ENCODE data around the gene SLC38A10.
A peak's percentile ranks its signal among the peaks of the same experiment; 100 is the strongest.

The SLC38A10 gene

GRCh38 chr17:81331527-81332043, 36.5 kb upstream of the SLC38A10 start:
- no peak for DNase-seq (ENCODE audit: low read depth)

DNA sequence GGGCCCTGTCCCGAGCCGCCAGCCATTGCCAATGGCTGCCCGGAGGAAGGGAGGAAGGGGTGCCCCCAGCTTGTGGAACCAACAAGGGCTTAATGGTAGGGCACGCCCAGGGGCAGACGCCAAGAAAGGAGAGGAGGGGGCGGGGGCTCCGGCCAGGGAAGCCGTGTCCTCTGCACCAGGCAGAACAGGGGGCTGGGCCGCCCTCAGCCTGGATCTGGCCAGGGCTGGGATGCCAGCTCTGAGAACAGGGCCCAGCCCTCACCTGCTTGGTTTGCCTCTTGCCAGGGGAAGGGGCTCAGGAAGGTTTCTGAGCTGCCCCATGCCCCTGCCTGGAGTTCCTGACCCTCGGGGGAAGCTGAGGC, 35.8 kb upstream of the SLC38A10 start:
- no peak for DNase-seq (ENCODE audit: low read depth)

- DNase-seq (ENCODE audit: low read depth), result no peak
Measured at GRCh38 chr17:81329927-81330883, 35.1 kb upstream of the SLC38A10 start.

- peak; percentile 91 for DNase-seq (ENCODE audit: low read depth)
Measured at GRCh38 chr17:81328978-81329926, 34.1 kb upstream of the SLC38A10 start.

DNA sequence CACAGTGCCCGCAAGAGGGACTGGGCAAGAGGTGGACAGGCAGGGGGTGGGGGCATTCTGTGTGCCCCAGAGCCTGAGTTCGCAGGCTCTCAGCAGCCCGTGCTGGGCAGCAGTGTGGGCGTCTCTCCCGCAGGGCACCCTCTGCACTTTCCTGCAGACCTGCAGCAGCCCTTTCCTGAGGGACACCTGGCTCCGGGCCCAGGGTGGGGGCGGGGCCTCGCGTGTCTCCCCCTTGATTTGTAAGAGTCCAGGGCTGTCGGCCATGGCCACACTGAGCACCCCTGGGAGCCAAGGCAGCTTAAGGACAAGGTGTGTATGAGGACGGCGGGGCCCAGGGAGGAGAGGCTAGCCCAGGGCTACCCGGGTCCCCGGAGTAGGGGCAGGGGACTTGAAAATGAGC, 33.4 kb upstream of the SLC38A10 start:
- DNase-seq (ENCODE audit: low read depth), result no peak

- DNase-seq (ENCODE audit: low read depth), result no peak
Measured at GRCh38 chr17:81325714-81326358, 30.7 kb upstream of the SLC38A10 start.

DNA sequence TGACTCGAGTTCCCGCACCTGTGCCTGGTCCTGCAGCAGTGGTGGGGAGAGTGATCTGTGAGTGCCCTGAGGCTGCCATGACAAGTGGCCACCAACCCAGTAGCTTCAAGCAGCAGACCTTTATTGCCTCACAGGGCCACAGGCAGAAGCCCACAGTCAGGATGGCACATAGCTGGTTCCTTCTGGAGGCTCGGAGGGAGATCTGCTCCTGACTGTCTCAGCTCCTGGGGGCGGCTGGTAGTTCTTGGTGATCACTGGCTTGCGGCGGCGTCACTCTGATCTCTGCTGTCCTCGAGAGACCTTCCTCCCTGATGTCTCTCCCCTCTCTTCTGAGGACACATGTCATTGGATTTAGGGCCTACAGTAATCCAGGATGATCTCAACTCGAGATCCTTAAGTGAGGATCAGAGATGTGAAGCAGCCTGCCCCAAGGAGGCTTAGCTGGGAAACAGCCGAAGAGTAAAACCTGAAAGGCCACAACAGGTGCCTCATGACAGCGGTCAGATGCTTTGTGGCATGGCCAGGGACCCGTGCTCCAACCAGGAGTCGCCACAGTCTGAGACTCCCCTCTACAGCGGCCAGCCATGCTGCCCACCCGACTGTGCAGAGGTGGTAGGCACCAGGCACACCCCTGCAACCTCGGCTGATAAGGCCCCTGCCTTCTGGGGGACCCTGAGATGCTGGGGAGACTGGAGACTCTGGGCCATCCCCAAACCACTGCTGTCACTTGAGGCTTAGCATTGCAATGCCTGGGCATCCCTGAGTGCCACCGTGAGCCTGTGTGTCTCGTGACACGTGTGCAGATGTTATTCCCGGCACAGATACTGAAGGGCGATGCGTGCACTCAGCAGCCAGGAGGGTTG, 30.0 kb upstream of the SLC38A10 start:
- no peak for DNase-seq (ENCODE audit: low read depth)

DNA sequence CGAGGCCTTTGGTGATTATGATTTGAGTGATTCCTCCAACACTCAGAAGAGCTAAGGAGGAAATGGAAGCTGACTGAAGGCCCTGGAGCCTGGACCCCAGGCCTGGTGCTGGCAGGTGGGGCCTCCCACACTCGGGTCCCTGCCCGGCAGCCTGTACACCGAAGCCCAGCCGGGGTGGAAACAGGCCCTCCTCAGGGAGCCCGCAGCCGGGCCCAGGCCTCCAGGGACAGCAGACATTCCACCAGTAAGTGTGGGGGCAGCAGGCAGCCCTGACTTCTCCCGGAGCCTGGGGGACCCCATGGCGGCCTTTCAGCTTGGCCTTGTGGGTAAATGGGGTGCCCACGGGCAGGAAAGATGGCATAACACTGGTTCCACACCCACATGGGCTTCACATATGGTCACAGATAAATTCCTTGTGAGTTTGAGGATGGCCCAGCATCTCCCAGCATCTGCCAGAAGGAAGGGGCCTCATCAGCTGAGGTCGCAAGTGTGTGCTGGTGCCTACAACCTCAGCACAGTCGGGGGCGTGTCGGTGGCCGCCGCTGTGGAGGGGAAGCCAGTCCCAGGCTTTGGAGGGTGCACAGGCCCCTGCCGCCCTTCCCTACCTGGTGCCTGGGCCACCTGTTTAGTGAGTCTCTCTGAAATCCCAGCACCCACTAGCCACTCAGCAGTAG, 29.2 kb upstream of the SLC38A10 start:
- no peak for DNase-seq (ENCODE audit: low read depth)

GRCh38 chr17:81323411-81323868, 28.3 kb upstream of the SLC38A10 start:
- DNase-seq (ENCODE audit: low read depth), result no peak

DNA sequence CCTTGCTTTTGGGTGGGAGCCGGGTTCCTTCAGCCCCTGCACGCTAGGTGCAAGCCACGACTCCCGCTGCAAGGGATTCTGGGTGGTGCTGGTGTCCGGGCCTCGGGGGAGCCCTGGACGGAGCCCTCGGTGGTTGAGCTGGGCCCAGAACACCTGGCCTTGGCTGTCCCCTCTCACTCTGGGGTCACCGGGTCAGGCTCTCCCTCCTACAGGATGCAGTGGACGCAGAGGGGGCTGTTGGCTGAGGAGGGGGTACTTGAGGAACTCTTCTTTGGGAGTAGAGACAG, 27.9 kb upstream of the SLC38A10 start:
- no peak for DNase-seq (ENCODE audit: low read depth)

DNA sequence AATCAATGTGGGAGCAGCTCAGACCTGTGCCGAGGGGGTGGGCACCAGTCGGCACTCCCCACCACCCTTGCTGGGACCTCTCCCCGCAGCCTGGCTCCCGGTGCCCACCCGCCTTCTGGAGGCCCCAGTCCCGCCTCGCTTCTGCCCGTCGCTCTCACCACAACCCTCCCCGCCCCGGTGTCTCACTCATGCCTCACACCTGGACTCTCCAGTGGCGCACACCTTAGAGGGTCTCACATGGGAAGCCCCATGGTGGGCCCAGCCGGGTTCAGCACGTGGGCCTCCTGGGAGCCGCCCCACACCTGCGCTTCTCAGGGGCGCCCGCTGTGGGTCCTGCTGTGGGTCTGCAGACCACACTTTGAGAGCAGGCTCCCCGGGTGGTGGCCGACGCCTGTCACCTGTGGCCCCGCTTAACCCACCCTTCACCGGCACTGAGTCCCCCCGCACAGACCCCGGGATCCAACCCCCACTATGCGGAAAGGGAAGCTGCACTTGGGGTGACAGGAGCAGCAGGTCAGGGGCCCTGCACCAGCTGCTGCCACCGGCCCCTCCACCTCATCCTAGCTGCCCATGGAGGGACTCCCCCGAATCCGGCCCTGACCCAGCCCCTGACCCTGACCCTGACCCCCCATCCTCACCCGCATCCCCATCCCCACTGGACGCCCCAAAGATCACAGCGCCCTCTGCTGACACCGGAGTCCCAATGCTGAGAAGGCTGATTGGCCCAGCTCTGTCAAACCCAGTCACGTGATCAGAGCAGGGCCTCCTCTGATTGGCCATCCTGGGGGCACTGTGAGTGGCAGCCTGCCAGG, 27.4 kb upstream of the SLC38A10 start:
- DNase-seq (ENCODE audit: low read depth), result no peak

DNA sequence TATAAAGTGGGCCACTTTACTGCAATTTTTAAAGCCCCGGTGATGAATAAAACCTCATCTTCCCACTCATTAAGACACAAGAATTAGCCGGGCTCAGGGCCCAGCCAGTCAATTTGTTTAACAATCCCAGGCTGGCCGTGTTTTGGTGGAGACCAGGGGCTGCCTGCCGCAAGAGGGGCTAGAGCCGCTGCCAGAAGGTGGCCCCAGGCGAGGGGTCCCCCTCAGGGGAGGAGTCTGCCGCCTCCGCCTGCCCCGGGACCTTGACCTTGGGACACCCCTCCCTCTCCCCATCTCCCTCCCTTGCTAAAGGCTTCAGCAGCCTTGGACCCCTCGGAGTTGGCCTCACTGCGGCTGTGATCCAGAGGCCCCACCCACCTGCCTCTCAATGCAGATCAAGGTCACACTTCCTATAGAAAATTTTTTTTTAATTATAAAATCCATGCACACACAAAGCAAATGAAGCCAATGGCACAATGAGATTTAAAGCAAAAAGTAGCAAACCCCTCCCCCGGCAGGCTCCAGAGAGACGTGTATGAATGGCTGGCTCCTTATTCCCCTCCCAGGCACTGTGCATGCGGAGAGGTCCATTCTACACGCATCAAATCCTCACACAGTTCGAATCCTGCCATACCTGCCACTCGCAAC, 23.0 kb upstream of the SLC38A10 start:
- DNase-seq (ENCODE audit: low read depth), result no peak

- DNase-seq (ENCODE audit: low read depth), result no peak
Measured at GRCh38 chr17:81317530-81317821, 22.4 kb upstream of the SLC38A10 start.

DNA sequence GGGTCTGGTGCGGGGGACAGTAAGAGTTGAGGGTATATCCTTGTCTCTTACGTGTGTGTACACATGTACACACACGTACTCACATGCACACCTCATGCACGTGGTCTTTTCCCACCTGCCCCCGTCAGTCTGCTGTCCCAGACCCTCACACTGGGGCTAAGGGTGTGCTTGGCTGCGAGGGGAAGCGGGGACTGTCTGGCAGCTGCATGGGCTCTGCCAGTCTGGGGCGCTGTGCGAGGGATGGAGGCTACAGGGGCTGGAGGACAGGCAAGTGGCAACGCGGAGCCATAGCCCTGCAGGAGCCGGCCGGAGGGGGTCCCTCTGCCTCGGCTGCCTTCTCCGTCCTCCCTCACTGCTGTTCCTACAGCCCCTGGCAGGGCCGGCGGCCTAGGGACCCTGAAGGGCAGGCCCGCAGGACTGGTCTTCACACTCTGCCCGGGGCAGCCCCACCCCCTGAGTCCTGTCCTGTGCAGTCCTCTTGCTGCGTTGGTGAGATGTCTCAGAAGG, 20.8 kb upstream of the SLC38A10 start:
- DNase-seq (ENCODE audit: low read depth), result no peak

DNA sequence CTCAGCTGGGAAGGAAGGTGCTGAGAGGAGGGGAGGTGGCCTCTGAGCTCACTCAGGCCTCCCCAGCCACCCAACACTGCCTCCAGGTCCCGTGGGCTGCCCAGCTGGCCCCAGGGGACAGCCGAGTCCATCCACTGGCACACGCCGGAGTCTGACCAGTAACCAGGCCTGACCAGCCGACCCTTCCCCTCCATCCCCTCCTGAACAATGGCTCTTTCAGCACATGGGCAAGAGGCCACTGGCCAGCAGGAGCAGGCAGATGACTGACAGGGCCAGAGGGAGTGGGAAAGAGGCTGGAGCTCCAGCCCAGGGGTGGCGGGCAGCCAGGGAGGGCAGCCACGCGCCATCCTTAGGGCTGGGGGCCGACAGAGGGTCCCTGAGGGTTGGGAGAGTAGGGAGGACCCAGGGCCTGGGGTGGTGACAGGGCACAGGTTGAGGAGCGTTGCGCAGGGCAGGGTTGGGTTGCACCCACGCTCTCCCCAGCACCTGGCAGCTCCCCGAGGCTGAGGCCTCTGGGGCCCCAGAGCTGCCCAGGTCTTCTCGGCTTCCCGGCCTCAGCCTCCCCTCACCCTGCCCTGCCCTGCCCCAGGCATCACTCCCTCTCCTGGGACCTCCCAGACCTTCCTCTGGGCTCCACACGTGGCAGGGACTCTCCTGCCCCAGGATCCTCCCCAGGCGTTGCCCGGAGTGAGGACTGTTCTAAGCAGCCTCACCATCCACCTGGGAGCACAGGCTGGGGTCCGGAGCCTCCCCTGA, 20.2 kb upstream of the SLC38A10 start:
- DNase-seq (ENCODE audit: low read depth), result no peak

DNA sequence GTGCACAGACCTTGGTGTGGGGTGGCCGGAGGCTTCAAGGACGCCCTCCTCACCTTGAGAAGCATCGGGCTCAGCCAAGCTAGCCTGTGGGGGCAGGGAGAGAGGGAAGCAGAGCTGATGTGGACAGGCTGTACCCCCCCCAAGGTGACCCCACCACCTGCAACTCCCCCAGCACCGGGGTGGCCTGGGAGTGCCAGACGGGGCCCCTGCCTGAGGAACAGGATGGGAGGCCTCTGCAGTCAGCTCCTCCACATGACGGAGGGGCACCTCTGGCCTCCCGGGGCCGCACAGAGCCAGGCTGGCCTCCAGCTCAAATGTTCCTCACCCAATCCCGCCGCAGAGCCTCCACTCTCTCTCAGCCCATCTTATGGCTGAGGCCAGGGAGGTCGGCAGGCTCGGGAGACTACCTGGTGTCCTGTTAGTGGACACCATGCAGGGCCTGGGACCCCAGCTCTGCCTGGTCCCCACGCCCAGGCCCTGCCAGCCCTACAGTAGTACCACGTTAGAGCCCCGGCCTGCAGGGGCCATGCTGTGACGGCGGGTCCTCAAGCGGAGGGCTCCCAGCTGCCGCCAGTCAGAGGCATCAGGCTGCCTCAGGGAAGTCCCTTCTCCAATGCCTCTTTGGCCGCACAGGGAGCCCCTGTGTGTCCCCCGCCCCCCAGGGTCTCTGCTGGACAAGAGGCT, 19.4 kb upstream of the SLC38A10 start:
- no peak for DNase-seq (ENCODE audit: low read depth)

DNA sequence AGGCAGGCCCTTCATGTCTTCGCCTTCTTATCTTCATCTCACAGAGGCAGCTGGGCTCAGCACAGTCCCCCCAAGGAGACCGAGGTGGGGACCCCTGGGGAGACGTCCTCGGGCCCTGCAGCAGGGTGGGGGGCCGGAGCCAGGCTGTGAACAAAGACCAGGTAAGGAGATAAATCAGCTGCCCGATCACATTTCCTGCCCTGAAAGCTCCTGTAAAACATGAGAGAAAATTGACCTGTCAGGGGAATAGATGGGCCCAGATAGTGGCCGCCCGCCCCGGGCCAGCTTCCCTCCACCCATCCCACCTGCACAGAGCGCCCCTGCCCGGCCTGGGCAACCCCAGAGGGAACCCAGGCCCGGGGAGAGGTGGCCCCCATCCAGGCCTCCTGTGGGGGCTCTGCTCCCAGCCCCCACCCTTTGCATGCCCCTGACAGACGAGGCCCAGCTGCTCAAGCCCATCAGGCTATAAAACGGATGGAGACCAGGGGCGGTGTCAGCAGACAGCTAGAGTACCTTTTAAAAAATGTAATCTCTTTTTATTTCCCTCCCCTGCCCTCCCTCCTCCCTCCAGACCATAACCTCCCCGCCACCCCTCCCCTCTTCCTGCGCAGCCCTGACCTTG, 18.8 kb upstream of the SLC38A10 start:
- no peak for DNase-seq (ENCODE audit: low read depth)
